ENCODE results near the gene ITPK1.

Gene ITPK1

DNA sequence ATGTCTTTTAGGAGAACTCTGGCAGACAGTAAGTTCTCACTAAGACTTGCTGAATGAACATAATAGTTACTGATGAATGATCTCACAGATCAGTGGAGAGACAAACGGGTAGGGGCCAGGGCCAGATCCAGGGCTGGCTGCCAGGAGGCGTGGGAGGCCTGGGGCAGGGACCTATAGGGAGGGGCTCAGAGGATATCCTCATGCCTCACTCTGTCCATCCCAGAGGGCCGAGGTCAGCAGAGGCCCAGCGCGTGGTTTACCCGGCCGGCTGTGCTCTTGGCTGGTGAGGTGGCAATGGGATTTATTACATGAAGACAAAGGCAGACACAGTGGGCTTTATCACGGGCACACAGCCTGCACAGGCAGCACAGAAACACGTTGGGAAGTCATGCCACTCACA, 107.3 kb downstream of the ITPK1 start:
- H3K4me3 ChIP-seq (ENCODE audit: low read depth, low read length), result no peak overlapping the region
- no peak overlapping the region for H3K27ac ChIP-seq (ENCODE audit: extremely low read depth, low read depth, low read length)
- TF ChIP-seq, protein P1, sequence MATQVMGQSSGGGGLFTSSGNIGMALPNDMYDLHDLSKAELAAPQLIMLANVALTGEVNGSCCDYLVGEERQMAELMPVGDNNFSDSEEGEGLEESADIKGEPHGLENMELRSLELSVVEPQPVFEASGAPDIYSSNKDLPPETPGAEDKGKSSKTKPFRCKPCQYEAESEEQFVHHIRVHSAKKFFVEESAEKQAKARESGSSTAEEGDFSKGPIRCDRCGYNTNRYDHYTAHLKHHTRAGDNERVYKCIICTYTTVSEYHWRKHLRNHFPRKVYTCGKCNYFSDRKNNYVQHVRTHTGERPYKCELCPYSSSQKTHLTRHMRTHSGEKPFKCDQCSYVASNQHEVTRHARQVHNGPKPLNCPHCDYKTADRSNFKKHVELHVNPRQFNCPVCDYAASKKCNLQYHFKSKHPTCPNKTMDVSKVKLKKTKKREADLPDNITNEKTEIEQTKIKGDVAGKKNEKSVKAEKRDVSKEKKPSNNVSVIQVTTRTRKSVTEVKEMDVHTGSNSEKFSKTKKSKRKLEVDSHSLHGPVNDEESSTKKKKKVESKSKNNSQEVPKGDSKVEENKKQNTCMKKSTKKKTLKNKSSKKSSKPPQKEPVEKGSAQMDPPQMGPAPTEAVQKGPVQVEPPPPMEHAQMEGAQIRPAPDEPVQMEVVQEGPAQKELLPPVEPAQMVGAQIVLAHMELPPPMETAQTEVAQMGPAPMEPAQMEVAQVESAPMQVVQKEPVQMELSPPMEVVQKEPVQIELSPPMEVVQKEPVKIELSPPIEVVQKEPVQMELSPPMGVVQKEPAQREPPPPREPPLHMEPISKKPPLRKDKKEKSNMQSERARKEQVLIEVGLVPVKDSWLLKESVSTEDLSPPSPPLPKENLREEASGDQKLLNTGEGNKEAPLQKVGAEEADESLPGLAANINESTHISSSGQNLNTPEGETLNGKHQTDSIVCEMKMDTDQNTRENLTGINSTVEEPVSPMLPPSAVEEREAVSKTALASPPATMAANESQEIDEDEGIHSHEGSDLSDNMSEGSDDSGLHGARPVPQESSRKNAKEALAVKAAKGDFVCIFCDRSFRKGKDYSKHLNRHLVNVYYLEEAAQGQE (tag by site-specific recombination; IDR thresholded peaks at IDR 0.05), result no peak
- no peaks in the 10 kb centered on the region for H3K36me3 ChIP-seq (ENCODE audit: control insufficient read depth in 2 of 2, insufficient read depth in 1 of 2, low read length in 2 of 2)
- ChIA-PET POLR2A (no interaction called here), CTCF (interaction anchor here (0.6 kb wide), 1 partner anchor 39 kb away, joined by 5 read pairs; no protein-coding TSS in a partner anchor)
- H3K4me1 ChIP-seq (ENCODE audit: control insufficient read depth, insufficient read depth, low read length), result peaks cover 5% of the 10 kb centered on the region
- no peaks in the 10 kb centered on the region for H3K9me3 ChIP-seq (ENCODE audit: control insufficient read depth, insufficient read depth, low read depth, low read length)

DNA sequence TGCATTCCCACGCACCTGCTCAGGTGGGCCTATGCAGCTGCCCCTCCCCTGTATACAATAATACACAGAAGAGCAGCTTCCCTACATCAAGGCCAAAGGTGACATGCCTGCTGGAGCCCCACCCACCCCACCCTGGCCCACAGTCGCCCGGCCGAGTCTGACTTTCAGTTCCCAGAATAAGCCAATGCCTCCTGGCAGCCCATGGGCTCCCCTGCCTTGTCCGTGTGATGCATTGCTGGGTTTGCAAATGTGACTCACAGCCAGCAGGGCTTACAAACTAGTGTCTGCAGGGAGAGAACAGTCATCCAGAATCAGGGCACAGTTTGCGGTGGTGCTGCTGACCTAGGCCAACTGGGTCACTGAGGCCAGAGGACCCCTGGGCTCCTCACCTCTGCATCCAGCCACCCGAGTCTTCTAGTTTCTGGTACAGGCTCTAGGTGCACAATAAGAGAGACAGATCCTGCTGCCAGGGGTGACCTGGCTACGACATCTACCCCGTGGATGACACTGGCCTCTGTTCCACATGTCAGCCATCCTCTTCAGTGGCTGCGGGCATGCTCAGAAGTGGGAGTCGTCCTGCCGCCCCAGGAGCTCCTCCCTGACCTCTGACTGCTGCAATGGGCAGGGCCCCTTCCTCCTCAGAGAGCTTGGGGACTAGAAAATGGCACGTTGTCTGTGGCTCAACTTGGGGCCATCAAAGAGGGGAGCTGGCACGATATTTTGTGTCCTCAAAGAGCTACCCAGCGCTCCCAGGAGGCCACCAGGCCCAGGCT, 108.3 kb downstream of the ITPK1 start:
- peaks cover 7% of the 10 kb centered on the region for H3K4me1 ChIP-seq (ENCODE audit: control insufficient read depth, insufficient read depth, low read length)
- no peaks in the 10 kb centered on the region for H3K9me3 ChIP-seq (ENCODE audit: control insufficient read depth, insufficient read depth, low read depth, low read length)
- H3K27ac ChIP-seq (ENCODE audit: extremely low read depth, low read depth, low read length), result no peak overlapping the region
- H3K4me3 ChIP-seq (ENCODE audit: low read depth, low read length), result no peak overlapping the region
- CTCF ChIA-PET, result interaction anchor here (0.6 to 0.7 kb wide), 2 partner anchors 16 to 40 kb away, joined by 3 to 5 read pairs; no protein-coding TSS in a partner anchor
- no peaks in the 10 kb centered on the region for H3K36me3 ChIP-seq (ENCODE audit: control insufficient read depth in 2 of 2, insufficient read depth in 1 of 2, low read length in 2 of 2)
- TF ChIP-seq ZNF292 (tag by site-specific recombination; IDR thresholded peaks at IDR 0.05; ENCODE audit: borderline replicate concordance, low read depth), result no peak
- TF ChIP-seq KLF1 (tag by site-specific recombination; IDR thresholded peaks at IDR 0.05), result 0 out of 2 replicates have a peak, but pooled peaks have one; percentile 13
- POLR2A ChIA-PET, result no interaction called here

DNA sequence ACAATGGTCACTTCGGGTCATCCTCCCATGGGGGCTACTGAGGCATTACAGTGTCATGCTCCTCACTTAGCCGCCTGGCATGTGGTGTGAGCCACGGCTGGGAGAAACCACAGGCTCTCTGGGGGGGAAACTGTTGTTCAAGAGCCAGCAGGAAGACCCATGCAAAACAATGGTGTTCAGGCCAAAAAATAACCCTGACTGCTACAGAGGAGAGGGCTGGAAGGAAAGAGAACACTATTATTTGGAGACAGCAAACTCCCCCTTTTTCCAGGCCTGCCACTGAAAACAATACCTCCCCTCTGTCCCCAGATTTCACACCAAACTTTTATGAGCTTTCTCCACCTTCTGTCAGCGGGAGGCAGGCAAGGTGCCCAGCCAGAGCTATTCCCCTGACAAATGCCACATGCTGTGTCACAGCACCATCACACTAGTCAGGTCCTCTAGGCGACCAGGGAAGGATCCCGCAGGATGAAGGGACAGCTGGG, 109.1 kb downstream of the ITPK1 start:
- no peaks in the 10 kb centered on the region for H3K36me3 ChIP-seq (ENCODE audit: control insufficient read depth in 2 of 2, insufficient read depth in 1 of 2, low read length in 2 of 2)
- no peaks in the 10 kb centered on the region for H3K9me3 ChIP-seq (ENCODE audit: control insufficient read depth, insufficient read depth, low read depth, low read length)
- peaks cover 7% of the 10 kb centered on the region for H3K4me1 ChIP-seq (ENCODE audit: control insufficient read depth, insufficient read depth, low read length)
- TF ChIP-seq FEZF1 (tag by site-specific recombination; IDR thresholded peaks at IDR 0.05), result 0 out of 2 replicates have a peak, but pooled peaks have one; percentile 23
- peak; percentile 97 for TF ChIP-seq ZIC2 (tag by site-specific recombination; IDR thresholded peaks at IDR 0.05)
- TF ChIP-seq ZNF341 (tag by site-specific recombination; IDR thresholded peaks at IDR 0.05; ENCODE audit: low read depth), result peak; percentile 33; the same call in 1 of the 2 replicates
- TF ChIP-seq IKZF3 (tag by site-specific recombination; IDR thresholded peaks at IDR 0.05), result peak; percentile 71
- TF ChIP-seq, protein P2, sequence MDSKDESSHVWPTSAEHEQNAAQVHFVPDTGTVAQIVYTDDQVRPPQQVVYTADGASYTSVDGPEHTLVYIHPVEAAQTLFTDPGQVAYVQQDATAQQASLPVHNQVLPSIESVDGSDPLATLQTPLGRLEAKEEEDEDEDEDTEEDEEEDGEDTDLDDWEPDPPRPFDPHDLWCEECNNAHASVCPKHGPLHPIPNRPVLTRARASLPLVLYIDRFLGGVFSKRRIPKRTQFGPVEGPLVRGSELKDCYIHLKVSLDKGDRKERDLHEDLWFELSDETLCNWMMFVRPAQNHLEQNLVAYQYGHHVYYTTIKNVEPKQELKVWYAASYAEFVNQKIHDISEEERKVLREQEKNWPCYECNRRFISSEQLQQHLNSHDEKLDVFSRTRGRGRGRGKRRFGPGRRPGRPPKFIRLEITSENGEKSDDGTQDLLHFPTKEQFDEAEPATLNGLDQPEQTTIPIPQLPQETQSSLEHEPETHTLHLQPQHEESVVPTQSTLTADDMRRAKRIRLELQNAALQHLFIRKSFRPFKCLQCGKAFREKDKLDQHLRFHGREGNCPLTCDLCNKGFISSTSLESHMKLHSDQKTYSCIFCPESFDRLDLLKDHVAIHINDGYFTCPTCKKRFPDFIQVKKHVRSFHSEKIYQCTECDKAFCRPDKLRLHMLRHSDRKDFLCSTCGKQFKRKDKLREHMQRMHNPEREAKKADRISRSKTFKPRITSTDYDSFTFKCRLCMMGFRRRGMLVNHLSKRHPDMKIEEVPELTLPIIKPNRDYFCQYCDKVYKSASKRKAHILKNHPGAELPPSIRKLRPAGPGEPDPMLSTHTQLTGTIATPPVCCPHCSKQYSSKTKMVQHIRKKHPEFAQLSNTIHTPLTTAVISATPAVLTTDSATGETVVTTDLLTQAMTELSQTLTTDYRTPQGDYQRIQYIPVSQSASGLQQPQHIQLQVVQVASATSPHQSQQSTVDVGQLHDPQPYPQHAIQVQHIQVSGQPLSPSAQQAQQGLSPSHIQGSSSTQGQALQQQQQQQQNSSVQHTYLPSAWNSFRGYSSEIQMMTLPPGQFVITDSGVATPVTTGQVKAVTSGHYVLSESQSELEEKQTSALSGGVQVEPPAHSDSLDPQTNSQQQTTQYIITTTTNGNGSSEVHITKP (tag by site-specific recombination; IDR thresholded peaks at IDR 0.05), result peak; percentile 97
- TF ChIP-seq, protein P3, sequence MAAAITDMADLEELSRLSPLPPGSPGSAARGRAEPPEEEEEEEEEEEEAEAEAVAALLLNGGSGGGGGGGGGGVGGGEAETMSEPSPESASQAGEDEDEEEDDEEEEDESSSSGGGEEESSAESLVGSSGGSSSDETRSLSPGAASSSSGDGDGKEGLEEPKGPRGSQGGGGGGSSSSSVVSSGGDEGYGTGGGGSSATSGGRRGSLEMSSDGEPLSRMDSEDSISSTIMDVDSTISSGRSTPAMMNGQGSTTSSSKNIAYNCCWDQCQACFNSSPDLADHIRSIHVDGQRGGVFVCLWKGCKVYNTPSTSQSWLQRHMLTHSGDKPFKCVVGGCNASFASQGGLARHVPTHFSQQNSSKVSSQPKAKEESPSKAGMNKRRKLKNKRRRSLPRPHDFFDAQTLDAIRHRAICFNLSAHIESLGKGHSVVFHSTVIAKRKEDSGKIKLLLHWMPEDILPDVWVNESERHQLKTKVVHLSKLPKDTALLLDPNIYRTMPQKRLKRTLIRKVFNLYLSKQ (tag by site-specific recombination; IDR thresholded peaks at IDR 0.05; ENCODE audit: borderline replicate concordance), result no peak
- peak; percentile 98 for TF ChIP-seq ZNF423 (tag by site-specific recombination; IDR thresholded peaks at IDR 0.05)
- peak; percentile 70 for TF ChIP-seq SP7 (tag by site-specific recombination; IDR thresholded peaks at IDR 0.05)
- no peak for TF ChIP-seq ZNF701 (tag by site-specific recombination; IDR thresholded peaks at IDR 0.05)
- TF ChIP-seq OSR2 (tag by site-specific recombination; IDR thresholded peaks at IDR 0.05), result 0 out of 2 replicates have a peak, but pooled peaks have one; percentile 15
- TF ChIP-seq, protein P4, sequence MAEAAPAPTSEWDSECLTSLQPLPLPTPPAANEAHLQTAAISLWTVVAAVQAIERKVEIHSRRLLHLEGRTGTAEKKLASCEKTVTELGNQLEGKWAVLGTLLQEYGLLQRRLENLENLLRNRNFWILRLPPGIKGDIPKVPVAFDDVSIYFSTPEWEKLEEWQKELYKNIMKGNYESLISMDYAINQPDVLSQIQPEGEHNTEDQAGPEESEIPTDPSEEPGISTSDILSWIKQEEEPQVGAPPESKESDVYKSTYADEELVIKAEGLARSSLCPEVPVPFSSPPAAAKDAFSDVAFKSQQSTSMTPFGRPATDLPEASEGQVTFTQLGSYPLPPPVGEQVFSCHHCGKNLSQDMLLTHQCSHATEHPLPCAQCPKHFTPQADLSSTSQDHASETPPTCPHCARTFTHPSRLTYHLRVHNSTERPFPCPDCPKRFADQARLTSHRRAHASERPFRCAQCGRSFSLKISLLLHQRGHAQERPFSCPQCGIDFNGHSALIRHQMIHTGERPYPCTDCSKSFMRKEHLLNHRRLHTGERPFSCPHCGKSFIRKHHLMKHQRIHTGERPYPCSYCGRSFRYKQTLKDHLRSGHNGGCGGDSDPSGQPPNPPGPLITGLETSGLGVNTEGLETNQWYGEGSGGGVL (tag by site-specific recombination; IDR thresholded peaks at IDR 0.05), result peak; percentile 33; the same call in 1 of the 2 replicates
- TF ChIP-seq GLIS1 (tag by site-specific recombination; IDR thresholded peaks at IDR 0.05), result peak; percentile 91
- TF ChIP-seq GFI1B (tag by site-specific recombination; IDR thresholded peaks at IDR 0.05), result no peak
- ChIA-PET CTCF (interaction anchor here (0.7 kb wide), 1 partner anchor 17 kb away, joined by 3 read pairs; no protein-coding TSS in a partner anchor), POLR2A (no interaction called here)
- no peak overlapping the region for H3K27ac ChIP-seq (ENCODE audit: extremely low read depth, low read depth, low read length)
- H3K4me3 ChIP-seq (ENCODE audit: low read depth, low read length), result no peak overlapping the region
